WTC11 (cell line): ENCODE measurements around the gene SPATA31A7. TPM values are rescaled to one million over a fixed set of nuclear protein-coding genes. Genes with fewer than 3 reads are reported as not detected.
"Not testable (repeated sequence)": the region's sequence is repeated elsewhere in the genome, so short reads cannot be mapped to it uniquely, and the experiment has no call there.

Experiments used
- ATAC-seq: fragments of 200-7000 bp; cut with Tn5 transposase; 2 replicates; pipeline ENCODE4 v1.10.0; 2021; ENCODE audit warnings: mild to moderate bottlenecking, moderate library complexity
- Bru-seq: library from RNA; stranded (reverse); fragments of 400-500 nt; gene quantifications from one replicate; lab custom pipeline; 2021; lab: Mats Ljungman, UMichigan
- CTCF ChIA-PET: fragments of 300-600 bp; sonication (Branson Sonifier 250); formaldehyde crosslinking; loops from one replicate; lab custom pipeline; 2021; ENCODE audit warnings: antibody characterized with exemption; lab: Charles Lee
- POLR2A ChIA-PET: fragments of 350-600 bp; sonication (Branson Sonifier 250); formaldehyde crosslinking; loops from one replicate; lab custom pipeline; 2021; ENCODE audit warnings: antibody characterized with exemption; lab: Charles Lee
- DNase-seq: peaks from one replicate; pipeline ENCODE4 v3.0.0; 2021; ENCODE audit warnings: low spot score
- H3K27ac Mint-ChIP-seq: 2 replicates; pipeline ENCODE4 v1.8.0; 2021; ENCODE audit warnings: mixed read lengths
- H3K27me3 Mint-ChIP-seq: 2 replicates; pipeline ENCODE4 v1.8.0; 2021; ENCODE audit warnings: low read depth, mild to moderate bottlenecking, moderate library complexity, mixed read lengths
- H3K36me3 Mint-ChIP-seq: 2 replicates; pipeline ENCODE4 v1.8.0; 2021; ENCODE audit warnings: mixed read lengths
- H3K4me1 Mint-ChIP-seq: 2 replicates; pipeline ENCODE4 v1.8.0; 2022; ENCODE audit warnings: mixed read lengths
- H3K4me3 Mint-ChIP-seq: 2 replicates; pipeline ENCODE4 v1.8.0; 2021; ENCODE audit warnings: mild to moderate bottlenecking, moderate library complexity, mixed read lengths
- H3K9me3 Mint-ChIP-seq: 2 replicates; pipeline ENCODE4 v1.8.0; 2021; ENCODE audit warnings: mixed read lengths
- long read RNA-seq, 3 experiments: library from RNA in 1 of 3; library from capped mRNA in 1 of 3; library from polyadenylated mRNA in 1 of 3; unstranded in 2 of 3; stranded (forward) in 1 of 3; transcript quantifications; one replicate each; pipeline ENCODE4 v2.0.0, GENCODE V29; 2021
- total RNA-seq: library from RNA; stranded (reverse); gene quantifications from 3 replicates; pipeline ENCODE4 v1.2.3, GENCODE V29; 2021

The SPATA31A7 gene
- total RNA-seq (not detected in 3 replicates), Bru-seq, nascent RNA (not detected)
- long read RNA-seq, experiment 1, partial matches to known transcripts, result 0 of 1 reads
- long read RNA-seq, experiment 1, other reads (novel, unspliced or antisense), result 1 of 1 reads
- long read RNA-seq, experiment 2, result 0 reads
- long read RNA-seq, experiment 3, result 0 reads

- POLR2A ChIA-PET, H3K27ac Mint-ChIP-seq, CTCF ChIA-PET, H3K9me3 Mint-ChIP-seq, H3K4me1 Mint-ChIP-seq, ATAC-seq, H3K27me3 Mint-ChIP-seq, H3K36me3 Mint-ChIP-seq, DNase-seq, H3K4me3 Mint-ChIP-seq: not testable (repeated sequence)
Observed at GRCh38 chr9:61189736-61190135, at the start of gene SPATA31A7. Gene SPATA31A7 (plus strand): TSS chr9:61190036. CDS start chr9:61190065, 29 bp downstream.

- H3K4me1 Mint-ChIP-seq, CTCF ChIA-PET, H3K36me3 Mint-ChIP-seq, DNase-seq, H3K27me3 Mint-ChIP-seq, POLR2A ChIA-PET, H3K9me3 Mint-ChIP-seq, H3K4me3 Mint-ChIP-seq, H3K27ac Mint-ChIP-seq, ATAC-seq: not testable (repeated sequence)
Observed at GRCh38 chr9:61226438-61226837, 36.6 kb downstream of the SPATA31A7 start.
